DND-41 (cell line): Measurements from ENCODE around the gene CDK19.

Experiments used
- ATAC-seq: fragments of 200-7000 bp; cut with Tn5 transposase; 3 replicates; pipeline ENCODE4 v1.9.1; 2021; ENCODE audit warnings: low read depth; ENCODE audit not compliant: insufficient read depth
- DNase-seq: peaks from one replicate; pipeline ENCODE4 v3.0.0-alpha.2; 2020
- H2AFZ ChIP-seq: 2 replicates; pipeline ENCODE4 v1.6.0; 2012; ENCODE audit warnings: low read depth, low read length
- H3K27ac ChIP-seq: 2 replicates; pipeline ENCODE4 v1.5.1; 2012; ENCODE audit warnings: low read length, inconsistent platforms
- H3K27me3 ChIP-seq: fragments of 200-600 bp; sonication (generic); 2 replicates; pipeline ENCODE4 v1.6.0; 2012; ENCODE audit warnings: low read length, mild to moderate bottlenecking, inconsistent platforms; ENCODE audit not compliant: insufficient read depth, poor library complexity
- H3K36me3 ChIP-seq: 2 replicates; pipeline ENCODE4 v1.5.1; 2012; ENCODE audit warnings: low read length, inconsistent platforms; ENCODE audit not compliant: insufficient read depth
- H3K4me1 ChIP-seq: 2 replicates; pipeline ENCODE4 v1.5.1; 2012; ENCODE audit warnings: mild to moderate bottlenecking, low read length; ENCODE audit not compliant: insufficient read depth
- H3K4me2 ChIP-seq: 2 replicates; pipeline ENCODE4 v1.6.0; 2012; ENCODE audit warnings: mild to moderate bottlenecking, moderate library complexity, low read length, inconsistent platforms; ENCODE audit not compliant: insufficient read depth
- H3K4me3 ChIP-seq, 2 experiments: fragments of 200-600 bp in 1 of 2; shearing (Covaris generic) in 1 of 2; 2 replicates each; pipeline ENCODE4 v1.5.1; 2012 to 2016; ENCODE audit warnings: inconsistent platforms in 2 of 2, low read length in 2 of 2, mild to moderate bottlenecking in 2 of 2, low read depth in 1 of 2, moderate library complexity in 1 of 2
- H3K79me2 ChIP-seq: 2 replicates; pipeline ENCODE4 v1.6.0; 2012; ENCODE audit warnings: low read length, inconsistent platforms; ENCODE audit not compliant: insufficient read depth
- H3K9ac ChIP-seq: 2 replicates; pipeline ENCODE4 v1.6.0; 2012; ENCODE audit warnings: low read depth, mild to moderate bottlenecking, inconsistent platforms, low read length, moderate library complexity
- H3K9me3 ChIP-seq: 2 replicates; pipeline ENCODE4 v1.5.1; 2012; ENCODE audit warnings: low read length, moderate library complexity, mild to moderate bottlenecking, inconsistent platforms; ENCODE audit not compliant: insufficient read depth, severe bottlenecking
- H4K20me1 ChIP-seq: 2 replicates; pipeline ENCODE4 v1.6.0; 2012; ENCODE audit warnings: low read length; ENCODE audit not compliant: insufficient read depth
- EZH2 ChIP-seq: IDR thresholded peaks from 3 replicates; pipeline ENCODE4 v1.6.1; 2012; ENCODE audit warnings: borderline replicate concordance, low read depth, mild to moderate bottlenecking, moderate library complexity, low read length, inconsistent platforms; ENCODE audit not compliant: severe bottlenecking
- TF ChIP-seq, protein P1 (sequence below): IDR thresholded peaks from 2 replicates; pipeline ENCODE4 v1.5.1; 2012; ENCODE audit warnings: borderline replicate concordance, low read length, moderate library complexity, mild to moderate bottlenecking; ENCODE audit not compliant: poor library complexity, severe bottlenecking; ENCODE audit errors: extremely low read depth

CDK19 gene

GRCh38 chr6:110661414-110661813 lies 153.9 kb downstream of the CDK19 start:
- TF ChIP-seq EZH2 = no peak
- TF ChIP-seq, protein P1, sequence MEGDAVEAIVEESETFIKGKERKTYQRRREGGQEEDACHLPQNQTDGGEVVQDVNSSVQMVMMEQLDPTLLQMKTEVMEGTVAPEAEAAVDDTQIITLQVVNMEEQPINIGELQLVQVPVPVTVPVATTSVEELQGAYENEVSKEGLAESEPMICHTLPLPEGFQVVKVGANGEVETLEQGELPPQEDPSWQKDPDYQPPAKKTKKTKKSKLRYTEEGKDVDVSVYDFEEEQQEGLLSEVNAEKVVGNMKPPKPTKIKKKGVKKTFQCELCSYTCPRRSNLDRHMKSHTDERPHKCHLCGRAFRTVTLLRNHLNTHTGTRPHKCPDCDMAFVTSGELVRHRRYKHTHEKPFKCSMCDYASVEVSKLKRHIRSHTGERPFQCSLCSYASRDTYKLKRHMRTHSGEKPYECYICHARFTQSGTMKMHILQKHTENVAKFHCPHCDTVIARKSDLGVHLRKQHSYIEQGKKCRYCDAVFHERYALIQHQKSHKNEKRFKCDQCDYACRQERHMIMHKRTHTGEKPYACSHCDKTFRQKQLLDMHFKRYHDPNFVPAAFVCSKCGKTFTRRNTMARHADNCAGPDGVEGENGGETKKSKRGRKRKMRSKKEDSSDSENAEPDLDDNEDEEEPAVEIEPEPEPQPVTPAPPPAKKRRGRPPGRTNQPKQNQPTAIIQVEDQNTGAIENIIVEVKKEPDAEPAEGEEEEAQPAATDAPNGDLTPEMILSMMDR = no peak
- H3K9ac ChIP-seq = no peak overlapping the region

DNA sequence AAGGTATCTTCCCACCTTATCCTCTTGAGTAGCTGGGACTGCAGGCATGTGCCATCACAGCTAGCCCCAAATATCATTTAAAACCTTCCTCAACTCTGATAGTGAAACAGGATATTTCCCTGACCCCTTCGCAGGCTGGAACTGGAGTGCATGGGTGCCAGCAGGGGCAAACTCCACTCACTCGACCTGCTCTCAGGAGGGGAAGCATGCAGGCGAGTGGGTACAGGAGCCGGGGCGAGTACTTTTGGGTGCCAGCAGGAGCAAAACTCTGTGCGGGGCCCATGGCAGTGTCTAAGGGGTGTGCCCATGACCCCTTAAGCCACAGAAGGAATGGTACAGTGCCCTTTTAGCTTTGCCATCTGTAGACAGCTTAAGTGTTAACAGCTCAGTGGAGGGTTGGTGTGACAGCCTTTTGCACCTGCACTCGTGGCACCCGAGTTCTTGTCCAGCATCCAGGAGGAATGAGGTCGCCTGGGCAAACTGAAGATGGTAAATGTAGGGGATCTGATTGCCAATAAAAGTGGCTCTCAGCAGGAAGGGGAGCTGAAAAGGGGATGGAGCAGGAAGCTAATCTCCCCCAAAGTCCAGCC lies 155.1 kb downstream of the CDK19 start:
- H3K36me3 ChIP-seq = peaks cover 26% of the 10 kb centered on the region; the same call in 1 of the 2 replicates
- no peaks in the 10 kb centered on the region for H3K79me2 ChIP-seq
- no peak overlapping the region for H2AFZ ChIP-seq
- H3K27ac ChIP-seq = no peak overlapping the region
- H3K9ac ChIP-seq = no peak overlapping the region
- TF ChIP-seq EZH2 = no peak
- TF ChIP-seq, protein P1 = no peak
- ATAC-seq = no peak
- H3K4me2 ChIP-seq = no peak overlapping the region
- DNase-seq = no peak
- no peaks in the 10 kb centered on the region for H4K20me1 ChIP-seq
- no peak overlapping the region for H3K4me3 ChIP-seq
- H3K4me1 ChIP-seq = no peaks in the 10 kb centered on the region
- peaks cover 16% of the 10 kb centered on the region for H3K9me3 ChIP-seq
- H3K27me3 ChIP-seq = no peaks in the 10 kb centered on the region

More at GRCh38 chr6:110661414-110661813, 153.9 kb downstream of the CDK19 start:
- no peaks in the 10 kb centered on the region for H3K4me1 ChIP-seq
- no peak overlapping the region for H2AFZ ChIP-seq
- no peaks in the 10 kb centered on the region for H3K79me2 ChIP-seq
- no peak overlapping the region for H3K27ac ChIP-seq
- no peaks in the 10 kb centered on the region for H4K20me1 ChIP-seq
- no peak for ATAC-seq
- H3K27me3 ChIP-seq = no peaks in the 10 kb centered on the region
- H3K4me3 ChIP-seq = no peak overlapping the region
- no peak overlapping the region for H3K4me2 ChIP-seq
- peaks cover 16% of the 10 kb centered on the region for H3K9me3 ChIP-seq
- DNase-seq = no peak
- peaks cover 26% of the 10 kb centered on the region; the same call in 1 of the 2 replicates for H3K36me3 ChIP-seq

GRCh38 chr6:110658631-110659211 lies 156.5 kb downstream of the CDK19 start:
- no peak for DNase-seq

More at GRCh38 chr6:110658631-110659211, 156.5 kb downstream of the CDK19 start:
- H3K27me3 ChIP-seq = no peaks in the 10 kb centered on the region
- no peaks in the 10 kb centered on the region for H4K20me1 ChIP-seq
- no peak overlapping the region for H3K27ac ChIP-seq
- ATAC-seq = no peak
- H3K36me3 ChIP-seq = peaks cover 20% of the 10 kb centered on the region; the same call in 1 of the 2 replicates
- no peak overlapping the region for H3K4me2 ChIP-seq
- no peak overlapping the region for H3K9ac ChIP-seq
- no peak overlapping the region for H2AFZ ChIP-seq
- H3K4me1 ChIP-seq = no peaks in the 10 kb centered on the region
- no peak overlapping the region for H3K4me3 ChIP-seq
- no peak for TF ChIP-seq EZH2
- TF ChIP-seq, protein P1 = no peak
- peaks cover 16% of the 10 kb centered on the region for H3K9me3 ChIP-seq
- no peaks in the 10 kb centered on the region for H3K79me2 ChIP-seq
